Neural progenitor cell (in vitro differentiated cells): Measurements from ENCODE around the gene VWA3B.

Experiments
- CTCF ChIP-seq: fragments of 200-600 bp; sonication (generic); IDR thresholded peaks from 2 replicates; pipeline ENCODE4 v1.5.1; 2017; ENCODE audit warnings: antibody characterized with exemption, mild to moderate bottlenecking
- EZH2 ChIP-seq: fragments of 200-600 bp; sonication (generic); IDR thresholded peaks from 2 replicates; pipeline ENCODE4 v1.6.1; 2017; ENCODE audit warnings: antibody characterized with exemption, mild to moderate bottlenecking, moderate library complexity

- TF ChIP-seq CTCF: no peak
- no peak for TF ChIP-seq EZH2
Measured at GRCh38 chr2:98334439-98335078, 247.6 kb downstream of the VWA3B start.
